ENCODE measurements around the gene PIKFYVE.
"Not testable (repeated sequence)": the region's sequence is repeated elsewhere in the genome, so short reads cannot be mapped to it uniquely, and the experiment has no call there.

The PIKFYVE gene

GRCh38 chr2:208265801-208266552 is at the start of gene PIKFYVE:
TSS of gene PIKFYVE (plus strand) at chr2:208266255. CDS start at chr2:208271520, 5,265 bp downstream.
- DNase-seq (ENCODE audit: low spot score) = peak; percentile 96

- not testable (repeated sequence) for DNase-seq (ENCODE audit: low spot score)
Observed at GRCh38 chr2:208221873-208222272, 44.2 kb upstream of the PIKFYVE start.

- DNase-seq (ENCODE audit: low spot score) = no peak
Observed at GRCh38 chr2:208222351-208222750, 43.7 kb upstream of the PIKFYVE start.

GRCh38 chr2:208224802-208225201 is 41.3 kb upstream of the PIKFYVE start:
- DNase-seq (ENCODE audit: low spot score) = no peak

GRCh38 chr2:208227581-208228232 is 38.3 kb upstream of the PIKFYVE start:
- DNase-seq (ENCODE audit: low spot score) = no peak

GRCh38 chr2:208228476-208228875 is 37.6 kb upstream of the PIKFYVE start:
- DNase-seq (ENCODE audit: low spot score) = no peak

GRCh38 chr2:208234786-208235185 is 31.3 kb upstream of the PIKFYVE start:
- DNase-seq (ENCODE audit: low spot score) = no peak

- DNase-seq (ENCODE audit: low spot score) = no peak
Observed at GRCh38 chr2:208235860-208236259, 30.2 kb upstream of the PIKFYVE start.

- no peak for DNase-seq (ENCODE audit: low spot score)
Observed at GRCh38 chr2:208239770-208240493, 26.1 kb upstream of the PIKFYVE start.

GRCh38 chr2:208240619-208241209 is 25.3 kb upstream of the PIKFYVE start:
- no peak for DNase-seq (ENCODE audit: low spot score)

- DNase-seq (ENCODE audit: low spot score) = no peak
Observed at GRCh38 chr2:208244422-208244821, 21.6 kb upstream of the PIKFYVE start.

GRCh38 chr2:208245746-208246145 is 20.3 kb upstream of the PIKFYVE start:
- no peak for DNase-seq (ENCODE audit: low spot score)

- no peak for DNase-seq (ENCODE audit: low spot score)
Observed at GRCh38 chr2:208248601-208249000, 17.5 kb upstream of the PIKFYVE start.

- no peak for DNase-seq (ENCODE audit: low spot score)
Observed at GRCh38 chr2:208249296-208249695, 16.8 kb upstream of the PIKFYVE start.

GRCh38 chr2:208250388-208250787 is 15.7 kb upstream of the PIKFYVE start:
- no peak for DNase-seq (ENCODE audit: low spot score)

GRCh38 chr2:208251098-208251497 is 15.0 kb upstream of the PIKFYVE start:
- DNase-seq (ENCODE audit: low spot score) = no peak

GRCh38 chr2:208252716-208253492 is 13.2 kb upstream of the PIKFYVE start:
- DNase-seq (ENCODE audit: low spot score) = no peak

GRCh38 chr2:208253600-208254117 is 12.4 kb upstream of the PIKFYVE start:
- DNase-seq (ENCODE audit: low spot score) = no peak

- DNase-seq (ENCODE audit: low spot score) = peak; percentile 88
Observed at GRCh38 chr2:208254118-208254870, 11.8 kb upstream of the PIKFYVE start.

GRCh38 chr2:208254871-208255556 is 11.0 kb upstream of the PIKFYVE start, which contains the start of gene IDH1:
TSS of gene IDH1 (minus strand) at chr2:208255071. CDS start at chr2:208251551, 3,520 bp downstream.
- peak; percentile 93 for DNase-seq (ENCODE audit: low spot score)
